ENCODE results near the gene NTSR1. TPM values are rescaled to one million over a fixed set of nuclear protein-coding genes. Genes with fewer than 3 reads are reported as not detected.

The NTSR1 gene
- total RNA-seq, 5 donors from 2014 or later (not counting 1 experiment from before 2014, with no cell fraction given), result 0.33 to 0.63 (median 0.53) TPM; not detected in 2

DNA sequence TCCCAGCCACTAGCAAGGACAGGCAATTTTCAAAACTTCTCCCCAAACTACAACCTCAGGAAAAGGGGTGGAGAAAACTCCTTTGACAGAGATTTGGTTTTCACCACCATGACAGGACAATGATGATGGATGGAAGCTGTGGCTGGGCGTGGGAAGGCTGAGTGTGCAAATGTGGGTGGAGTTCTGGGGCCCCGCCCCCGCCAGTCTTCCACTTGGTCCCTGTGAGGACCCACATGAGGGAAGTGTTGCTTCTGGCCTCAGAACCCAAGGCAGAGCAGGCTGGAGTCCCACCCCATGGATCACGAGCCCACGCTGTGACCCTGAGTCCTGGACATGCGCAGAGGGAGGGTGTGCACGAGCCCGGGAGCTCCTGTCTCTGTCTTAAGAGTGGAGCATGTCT lies 66.1 kb downstream of the NTSR1 start:
- Mint-ChIP-seq H3K9me3 (no peaks in the 10 kb centered on the region), H3K4me1 (peaks cover 45 to 60% (median 59%) of the 10 kb centered on the region in 3 donors), H3K27ac (peak overlapping the region; percentile 92 to 93), H3K36me3 (no peaks in the 10 kb centered on the region), H3K4me3 (peak overlapping the region in 1 of 3 donors; percentile 70), H3K27me3 (no peaks in the 10 kb centered on the region)
- H3K27ac ChIP-seq (ENCODE audit: low read length), result peak overlapping the region; percentile 94
- peaks cover 23 to 67% of the 10 kb centered on the region in 2 experiments for H3K4me1 ChIP-seq (ENCODE audit: control insufficient read depth in 1 of 2, extremely low read depth in 1 of 2, insufficient read depth in 2 of 2, low read length in 2 of 2)
- POLR2A ChIA-PET, result no interaction called here
- no peaks in the 10 kb centered on the region for H3K36me3 ChIP-seq (ENCODE audit: control insufficient read depth in 2 of 2, extremely low read depth in 1 of 2, insufficient read depth in 1 of 2, low read length in 1 of 2)
- H3K9me3 ChIP-seq, result no peaks in the 10 kb centered on the region
- no peak overlapping the region for H3K4me3 ChIP-seq (ENCODE audit: control insufficient read depth in 1 of 2, extremely low read depth in 1 of 2, low read length in 1 of 2)
- DNase-seq, result no peak
- CTCF ChIA-PET, result no interaction called here
- 64% methylated on average over 6 of the region's 8 CpGs for WGBS (ENCODE audit: insufficient coverage)
- ATAC-seq (replicated peaks in 1 of 4), result no peak
- no peaks in the 10 kb centered on the region for H3K27me3 ChIP-seq (replicated peaks in 1 of 2; ENCODE audit: control insufficient read depth in 2 of 2, extremely low read depth in 1 of 2, insufficient read depth in 2 of 2, low read length in 1 of 2)

DNA sequence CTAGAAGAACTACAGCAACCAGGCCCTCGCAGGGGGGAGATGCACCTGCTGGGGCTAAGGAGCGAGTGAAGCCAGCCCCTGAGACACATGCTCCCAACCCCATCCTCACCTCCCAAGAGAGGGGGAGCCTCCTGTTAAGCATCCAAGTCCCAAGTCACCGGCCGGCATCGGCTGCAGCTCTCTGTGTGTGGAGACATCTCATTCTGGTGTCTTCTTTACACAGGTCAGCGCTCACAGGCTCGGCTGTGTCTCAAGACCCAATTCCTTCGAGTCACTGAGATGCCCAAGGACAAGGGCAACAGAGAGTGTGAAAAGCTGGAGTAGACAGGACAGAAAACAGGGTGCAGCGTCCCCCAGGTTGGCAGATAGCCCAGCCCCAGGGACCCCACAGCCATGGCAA lies 66.6 kb downstream of the NTSR1 start:
- H3K36me3 ChIP-seq (ENCODE audit: control insufficient read depth in 2 of 2, extremely low read depth in 1 of 2, insufficient read depth in 1 of 2, low read length in 1 of 2), result no peaks in the 10 kb centered on the region
- peak overlapping the region in 1 of 3 donors; percentile 70 for H3K4me3 Mint-ChIP-seq
- no peaks in the 10 kb centered on the region for H3K36me3 Mint-ChIP-seq

DNA sequence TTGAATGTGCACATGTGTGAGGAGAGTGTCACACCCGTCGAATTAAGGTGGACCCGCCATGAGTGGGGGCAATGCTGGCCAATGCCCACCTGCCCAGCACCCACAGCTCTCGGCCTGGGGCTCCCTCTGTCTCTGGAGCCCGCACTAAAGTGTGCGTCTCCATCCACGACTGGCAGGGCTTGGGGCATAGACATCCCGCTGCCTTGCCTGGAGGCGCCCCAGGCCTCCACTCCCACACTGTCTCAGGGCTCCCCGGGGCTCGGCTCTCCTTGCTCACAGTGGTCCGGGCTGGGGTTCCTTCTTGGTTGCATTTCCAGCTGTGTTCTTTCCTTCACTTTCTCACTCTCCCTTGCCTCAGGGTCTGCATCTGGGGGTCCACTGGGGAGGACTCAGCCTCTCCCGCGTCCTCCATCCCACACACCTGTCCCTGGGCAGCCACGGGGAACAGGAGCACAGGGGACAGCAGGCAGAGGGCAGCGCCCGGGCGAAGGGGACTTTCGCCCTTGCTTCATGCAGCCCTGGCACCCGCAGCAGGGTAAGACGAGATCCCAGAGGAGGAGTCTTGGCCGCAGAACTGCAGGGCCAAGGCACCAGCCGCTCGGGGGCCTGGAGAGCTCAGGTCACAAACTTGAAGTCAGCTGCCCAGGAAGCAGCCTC lies 67.5 kb downstream of the NTSR1 start:
- Mint-ChIP-seq H3K27ac (peak overlapping the region; percentile 92 to 93), H3K27me3 (no peaks in the 10 kb centered on the region), H3K4me1 (peaks cover 45 to 60% (median 59%) of the 10 kb centered on the region in 3 donors), H3K36me3 (no peaks in the 10 kb centered on the region), H3K4me3 (peak overlapping the region in 2 of 3 donors; percentile 28 to 70), H3K9me3 (no peaks in the 10 kb centered on the region)
- Histone ChIP-seq H3K4me1 (ENCODE audit: control insufficient read depth in 1 of 2, extremely low read depth in 1 of 2, insufficient read depth in 2 of 2, low read length in 2 of 2) (peaks cover 23 to 64% of the 10 kb centered on the region in 2 experiments), H3K4me3 (ENCODE audit: control insufficient read depth in 1 of 2, extremely low read depth in 1 of 2, low read length in 1 of 2) (peak overlapping the region; percentile 35 to 41), H3K9me3 (no peaks in the 10 kb centered on the region), H3K27ac (ENCODE audit: low read length) (peak overlapping the region; percentile 94), H3K36me3 (ENCODE audit: control insufficient read depth in 2 of 2, extremely low read depth in 1 of 2, insufficient read depth in 1 of 2, low read length in 1 of 2) (no peaks in the 10 kb centered on the region), H3K27me3 (replicated peaks in 1 of 2; ENCODE audit: control insufficient read depth in 2 of 2, extremely low read depth in 1 of 2, insufficient read depth in 2 of 2, low read length in 1 of 2) (no peaks in the 10 kb centered on the region)
- POLR2A ChIA-PET, result no interaction called here
- ATAC-seq (replicated peaks in 1 of 4), result no peak
- WGBS (ENCODE audit: insufficient coverage), result 96% methylated on average over 23 of the region's 24 CpGs
- no peak for DNase-seq
- CTCF ChIA-PET, result no interaction called here

More for the DNA sequence above, 66.6 kb downstream of the NTSR1 start:
- no peak for ATAC-seq (replicated peaks in 1 of 4)
- Mint-ChIP-seq H3K4me1 (peaks cover 45 to 60% (median 59%) of the 10 kb centered on the region in 3 donors), H3K27me3 (no peaks in the 10 kb centered on the region), H3K9me3 (no peaks in the 10 kb centered on the region), H3K27ac (peak overlapping the region; percentile 92 to 93)
- Histone ChIP-seq H3K9me3 (no peaks in the 10 kb centered on the region), H3K27ac (ENCODE audit: low read length) (peak overlapping the region; percentile 94), H3K4me3 (ENCODE audit: control insufficient read depth in 1 of 2, extremely low read depth in 1 of 2, low read length in 1 of 2) (no peak overlapping the region), H3K4me1 (ENCODE audit: control insufficient read depth in 1 of 2, extremely low read depth in 1 of 2, insufficient read depth in 2 of 2, low read length in 2 of 2) (peaks cover 23 to 67% of the 10 kb centered on the region in 2 experiments), H3K27me3 (replicated peaks in 1 of 2; ENCODE audit: control insufficient read depth in 2 of 2, extremely low read depth in 1 of 2, insufficient read depth in 2 of 2, low read length in 1 of 2) (no peaks in the 10 kb centered on the region)
- ChIA-PET CTCF (no interaction called here), POLR2A (no interaction called here)
- WGBS (ENCODE audit: insufficient coverage), result 100% methylated on average over 3 of the region's 9 CpGs
- no peak for DNase-seq

DNA sequence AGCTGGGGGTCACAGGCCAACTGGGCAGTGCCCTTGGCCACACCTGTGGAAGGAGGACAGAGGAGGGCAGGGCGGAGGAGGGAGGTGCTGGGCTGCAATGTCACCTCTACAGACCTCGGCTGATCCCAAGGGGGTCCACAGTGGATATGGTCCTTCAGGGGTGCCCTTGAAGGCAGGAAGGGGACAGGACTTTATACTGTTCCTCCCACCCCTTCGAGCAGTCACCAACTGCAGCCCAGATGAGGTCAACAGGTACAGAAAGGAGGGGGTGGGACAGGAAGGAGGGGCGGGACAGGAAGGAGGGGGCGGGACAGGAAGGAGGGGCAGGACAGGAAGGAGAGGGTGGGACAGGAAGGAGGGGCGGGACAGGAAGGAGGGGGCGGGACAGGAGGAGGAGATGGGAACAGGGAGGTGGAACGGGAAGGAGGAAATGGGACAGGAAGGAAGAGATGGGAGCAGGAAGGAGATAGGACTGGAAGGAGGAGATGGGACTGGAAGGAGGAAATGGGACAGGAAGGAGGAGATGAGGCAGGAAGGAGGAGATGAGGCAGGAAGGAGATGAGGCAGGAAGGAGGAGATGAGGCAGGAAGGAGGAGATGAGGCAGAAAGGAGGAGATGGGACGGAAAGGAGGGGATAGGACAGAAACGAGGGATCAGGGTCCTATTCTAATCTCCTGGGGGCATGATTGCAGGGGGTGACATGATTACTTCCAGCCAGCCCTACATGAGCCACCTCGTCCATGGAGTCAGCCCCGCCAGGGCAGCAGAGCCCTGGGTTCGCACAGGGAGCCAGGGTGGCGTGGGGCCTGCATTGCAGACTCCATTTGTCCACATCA lies 68.3 kb downstream of the NTSR1 start:
- DNase-seq (peak; percentile 27 to 76 (median 60)), ATAC-seq (replicated peaks in 1 of 4) (peak; percentile 86 to 92 (median 88))
- Histone ChIP-seq H3K27me3 (replicated peaks in 1 of 2; ENCODE audit: control insufficient read depth in 2 of 2, extremely low read depth in 1 of 2, insufficient read depth in 2 of 2, low read length in 1 of 2) (no peaks in the 10 kb centered on the region), H3K4me1 (ENCODE audit: control insufficient read depth in 1 of 2, extremely low read depth in 1 of 2, insufficient read depth in 2 of 2, low read length in 2 of 2) (peaks cover 23 to 62% of the 10 kb centered on the region in 2 experiments), H3K4me3 (ENCODE audit: control insufficient read depth in 1 of 2, extremely low read depth in 1 of 2, low read length in 1 of 2) (peak overlapping the region; percentile 35 to 41), H3K27ac (ENCODE audit: low read length) (peak overlapping the region; percentile 94), H3K9me3 (no peaks in the 10 kb centered on the region), H3K36me3 (ENCODE audit: control insufficient read depth in 2 of 2, extremely low read depth in 1 of 2, insufficient read depth in 1 of 2, low read length in 1 of 2) (no peaks in the 10 kb centered on the region)
- WGBS (ENCODE audit: insufficient coverage), result 52% methylated on average over 8 of the region's 14 CpGs
- Mint-ChIP-seq H3K36me3 (no peaks in the 10 kb centered on the region), H3K4me3 (peak overlapping the region; percentile 28 to 70 (median 41)), H3K27me3 (no peaks in the 10 kb centered on the region), H3K27ac (peak overlapping the region; percentile 93 to 94), H3K4me1 (peaks cover 45 to 60% (median 59%) of the 10 kb centered on the region in 3 donors), H3K9me3 (no peaks in the 10 kb centered on the region)
- ChIA-PET POLR2A (no interaction called here), CTCF (no interaction called here)

DNA sequence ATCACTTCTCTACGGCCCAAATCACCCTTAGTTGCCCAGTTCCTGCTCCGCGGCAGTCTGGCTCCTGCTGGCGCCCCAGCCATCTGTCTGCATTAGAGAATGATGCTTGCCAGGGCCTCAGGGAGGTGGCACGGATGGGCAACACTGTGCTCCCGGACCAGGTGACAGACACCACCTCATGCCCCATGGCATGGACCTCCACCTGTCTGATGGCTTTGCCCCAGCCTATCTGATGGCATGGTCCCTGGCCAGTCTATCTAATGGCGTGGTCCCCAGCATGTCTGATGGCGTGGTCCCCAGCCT lies 68.8 kb downstream of the NTSR1 start:
- CTCF ChIA-PET, result no interaction called here

DNA sequence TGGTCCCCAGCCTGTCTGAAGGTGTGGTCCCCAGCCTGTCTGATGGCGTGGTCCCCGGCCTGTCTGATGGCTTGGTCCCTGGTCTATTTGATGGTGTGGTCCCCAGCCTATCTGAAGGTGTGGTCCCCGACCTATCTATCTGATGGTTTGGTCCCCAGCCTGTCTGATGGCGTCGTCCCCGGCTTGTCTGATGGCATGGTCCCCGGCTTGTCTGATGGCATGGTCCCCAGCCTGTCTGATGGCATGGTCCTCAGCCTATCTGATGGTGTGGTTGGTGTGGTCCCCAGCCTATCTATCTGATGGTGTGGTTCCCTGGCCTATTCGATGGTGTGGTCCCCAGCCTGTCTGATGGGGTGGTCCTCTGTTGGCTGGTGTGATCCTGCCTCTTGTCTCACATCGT lies 69.4 kb downstream of the NTSR1 start:
- Mint-ChIP-seq H3K4me1 (peaks cover 40 to 54% (median 54%) of the 10 kb centered on the region in 3 donors), H3K27me3 (no peaks in the 10 kb centered on the region), H3K4me3 (no peak overlapping the region), H3K36me3 (no peaks in the 10 kb centered on the region), H3K27ac (peak overlapping the region; percentile 12 to 44), H3K9me3 (no peaks in the 10 kb centered on the region)
- ATAC-seq (replicated peaks in 1 of 4) (no peak), DNase-seq (no peak)
- Histone ChIP-seq H3K36me3 (ENCODE audit: control insufficient read depth in 2 of 2, extremely low read depth in 1 of 2, insufficient read depth in 1 of 2, low read length in 1 of 2) (no peaks in the 10 kb centered on the region), H3K27me3 (replicated peaks in 1 of 2; ENCODE audit: control insufficient read depth in 2 of 2, extremely low read depth in 1 of 2, insufficient read depth in 2 of 2, low read length in 1 of 2) (no peaks in the 10 kb centered on the region), H3K27ac (ENCODE audit: low read length) (no peak overlapping the region), H3K4me1 (ENCODE audit: control insufficient read depth in 1 of 2, extremely low read depth in 1 of 2, insufficient read depth in 2 of 2, low read length in 2 of 2) (peaks cover 23 to 54% of the 10 kb centered on the region in 2 experiments), H3K4me3 (ENCODE audit: control insufficient read depth in 1 of 2, extremely low read depth in 1 of 2, low read length in 1 of 2) (no peak overlapping the region), H3K9me3 (no peaks in the 10 kb centered on the region)
- CTCF ChIA-PET, result no interaction called here
- POLR2A ChIA-PET, result no interaction called here
- 100% methylated on average over 3 of the region's 9 CpGs for WGBS (ENCODE audit: insufficient coverage)

More for the DNA sequence above, 68.8 kb downstream of the NTSR1 start:
- ATAC-seq (replicated peaks in 1 of 4) (no peak), DNase-seq (no peak)
- Histone ChIP-seq H3K4me1 (ENCODE audit: control insufficient read depth in 1 of 2, extremely low read depth in 1 of 2, insufficient read depth in 2 of 2, low read length in 2 of 2) (peaks cover 23 to 57% of the 10 kb centered on the region in 2 experiments), H3K36me3 (ENCODE audit: control insufficient read depth in 2 of 2, extremely low read depth in 1 of 2, insufficient read depth in 1 of 2, low read length in 1 of 2) (no peaks in the 10 kb centered on the region), H3K27me3 (replicated peaks in 1 of 2; ENCODE audit: control insufficient read depth in 2 of 2, extremely low read depth in 1 of 2, insufficient read depth in 2 of 2, low read length in 1 of 2) (no peaks in the 10 kb centered on the region), H3K27ac (ENCODE audit: low read length) (peak overlapping the region; percentile 76), H3K4me3 (ENCODE audit: control insufficient read depth in 1 of 2, extremely low read depth in 1 of 2, low read length in 1 of 2) (peak overlapping the region in 1 of 2 donors; percentile 19), H3K9me3 (no peaks in the 10 kb centered on the region)
- POLR2A ChIA-PET, result no interaction called here
- Mint-ChIP-seq H3K36me3 (no peaks in the 10 kb centered on the region), H3K27me3 (no peaks in the 10 kb centered on the region), H3K9me3 (no peaks in the 10 kb centered on the region), H3K4me3 (peak overlapping the region in 1 of 3 donors; percentile 70), H3K27ac (peak overlapping the region; percentile 93 to 94), H3K4me1 (peaks cover 43 to 56% (median 56%) of the 10 kb centered on the region in 3 donors)
- WGBS (ENCODE audit: insufficient coverage), result 99% methylated on average over 5 of the region's 8 CpGs
